ENCODE data around the gene FGF18.

Gene FGF18

DNA sequence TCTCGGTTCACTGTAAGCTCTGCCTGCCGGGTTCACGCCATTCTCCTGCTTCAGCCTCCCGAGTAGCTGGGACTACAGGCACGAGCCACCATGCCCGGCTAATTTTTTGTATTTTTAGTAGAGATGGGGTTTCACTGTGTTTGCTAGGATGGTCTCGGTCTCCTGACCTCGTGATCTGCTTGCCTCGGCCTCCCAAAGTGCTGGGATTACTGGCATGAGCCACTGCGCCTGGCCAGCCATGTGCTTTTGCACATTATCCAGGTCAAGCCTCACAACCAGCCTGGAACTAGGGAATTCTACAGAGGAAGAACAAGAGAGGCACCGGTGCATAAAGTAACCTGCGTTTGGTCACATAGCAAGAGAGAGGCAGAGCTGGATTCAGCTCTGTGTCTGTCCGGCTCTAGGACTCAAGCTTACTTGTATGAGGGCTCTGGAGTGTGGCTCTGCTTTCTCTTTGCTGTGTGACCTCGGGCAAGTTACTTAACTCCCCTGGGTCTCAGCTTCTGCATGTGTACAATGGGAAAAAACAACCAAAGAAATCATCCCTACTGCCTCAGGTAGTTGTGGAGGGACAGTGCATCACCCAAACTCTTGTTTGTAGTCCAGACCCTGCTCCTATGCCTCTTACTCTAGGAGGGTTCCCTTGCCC lies 6.3 kb downstream of the FGF18 start:
- peak; percentile 10 for DNase-seq

- peak; percentile 11 for DNase-seq
Measured at GRCh38 chr5:171426266-171426665, 6.8 kb downstream of the FGF18 start.

DNA sequence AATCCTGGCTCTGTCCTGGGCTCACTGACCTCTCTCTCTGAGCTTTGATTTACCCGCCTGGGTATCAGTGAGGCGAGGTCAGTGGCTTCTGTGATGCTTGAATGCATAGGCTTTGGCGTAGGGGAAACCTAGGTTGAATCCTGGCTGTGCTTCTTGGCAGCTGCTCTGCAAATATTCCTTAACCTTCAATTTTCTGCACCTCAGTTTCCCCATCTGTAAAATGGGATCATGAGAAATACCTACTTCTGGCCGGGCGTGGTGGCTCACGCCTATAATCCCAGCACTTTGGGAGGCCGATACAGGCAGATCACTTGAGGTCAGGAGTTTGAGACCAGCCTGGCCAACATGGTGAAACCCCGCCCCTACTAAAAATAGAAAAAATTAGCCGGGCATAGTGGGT lies 7.2 kb downstream of the FGF18 start:
- peak; percentile 1 for DNase-seq

DNA sequence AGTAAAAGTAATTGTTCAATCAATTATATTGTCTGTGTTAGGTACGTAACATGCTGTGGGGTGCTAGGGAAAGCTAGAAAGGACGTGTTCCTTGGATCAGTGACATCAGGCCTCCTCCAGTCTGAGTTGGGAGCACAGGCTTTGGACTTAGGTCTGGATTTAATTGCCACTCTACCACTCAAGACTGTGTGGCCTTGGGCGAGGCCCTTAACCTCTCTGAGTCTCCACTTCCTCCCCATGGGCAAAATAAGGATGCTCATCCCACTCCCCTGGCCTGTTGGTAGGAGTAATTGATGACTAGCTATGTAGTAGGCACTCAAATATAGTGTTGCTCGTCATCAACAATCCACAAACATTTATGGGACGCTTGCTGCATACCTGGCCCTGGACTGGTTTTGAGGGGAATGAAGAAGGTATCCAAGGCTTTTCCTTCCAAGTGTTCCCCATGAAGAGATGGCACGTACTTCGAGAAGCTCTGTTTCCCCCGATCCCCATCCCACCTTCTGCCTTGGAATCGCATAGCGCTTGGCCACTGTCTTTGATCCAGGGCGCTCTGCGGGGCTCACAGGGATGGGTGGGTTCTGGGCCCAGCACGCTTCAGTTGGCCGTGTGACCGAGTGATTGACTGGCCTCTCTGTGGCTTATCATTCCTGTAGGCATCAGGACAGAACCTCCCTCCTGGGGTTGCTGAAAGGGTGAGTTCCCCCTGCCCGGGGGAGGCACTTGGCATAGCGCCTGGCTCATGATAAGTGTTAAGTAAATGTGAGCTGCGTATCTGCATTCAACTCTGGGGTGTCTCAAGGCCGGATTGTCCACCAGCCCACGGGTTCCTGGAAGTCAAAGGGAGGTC lies 8.1 kb downstream of the FGF18 start:
- peak; percentile 15 for DNase-seq

GRCh38 chr5:171428168-171428696 lies 8.8 kb downstream of the FGF18 start:
- peak; percentile 14 for DNase-seq

GRCh38 chr5:171428809-171429542 lies 9.5 kb downstream of the FGF18 start:
- DNase-seq = peak; percentile 1

DNA sequence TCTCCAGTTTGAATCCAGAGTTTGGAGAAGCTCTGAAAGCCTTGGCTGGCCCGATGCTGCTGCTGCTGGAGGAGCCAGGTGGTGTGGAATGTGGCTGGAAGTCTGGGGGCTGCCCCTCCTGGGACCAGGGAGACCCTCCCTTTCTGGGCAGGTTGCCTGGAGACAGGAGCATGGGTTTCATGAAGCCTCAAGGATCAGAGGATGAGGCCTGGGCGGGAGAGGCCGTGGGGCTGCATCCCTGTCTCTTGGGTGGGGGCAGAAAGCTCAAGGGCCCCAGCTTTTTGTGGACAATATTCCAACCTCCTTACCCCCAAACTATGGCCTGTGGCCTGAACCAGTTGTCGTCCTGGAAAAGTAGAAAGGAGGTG lies 10.1 kb downstream of the FGF18 start:
- DNase-seq = no peak

- no peak for DNase-seq
Measured at GRCh38 chr5:171431251-171431777, 11.9 kb downstream of the FGF18 start.

- DNase-seq = no peak
Measured at GRCh38 chr5:171432076-171432475, 12.6 kb downstream of the FGF18 start.

GRCh38 chr5:171432583-171433351 lies 13.3 kb downstream of the FGF18 start:
- DNase-seq = no peak

GRCh38 chr5:171433352-171433698 lies 13.9 kb downstream of the FGF18 start:
- no peak for DNase-seq

DNA sequence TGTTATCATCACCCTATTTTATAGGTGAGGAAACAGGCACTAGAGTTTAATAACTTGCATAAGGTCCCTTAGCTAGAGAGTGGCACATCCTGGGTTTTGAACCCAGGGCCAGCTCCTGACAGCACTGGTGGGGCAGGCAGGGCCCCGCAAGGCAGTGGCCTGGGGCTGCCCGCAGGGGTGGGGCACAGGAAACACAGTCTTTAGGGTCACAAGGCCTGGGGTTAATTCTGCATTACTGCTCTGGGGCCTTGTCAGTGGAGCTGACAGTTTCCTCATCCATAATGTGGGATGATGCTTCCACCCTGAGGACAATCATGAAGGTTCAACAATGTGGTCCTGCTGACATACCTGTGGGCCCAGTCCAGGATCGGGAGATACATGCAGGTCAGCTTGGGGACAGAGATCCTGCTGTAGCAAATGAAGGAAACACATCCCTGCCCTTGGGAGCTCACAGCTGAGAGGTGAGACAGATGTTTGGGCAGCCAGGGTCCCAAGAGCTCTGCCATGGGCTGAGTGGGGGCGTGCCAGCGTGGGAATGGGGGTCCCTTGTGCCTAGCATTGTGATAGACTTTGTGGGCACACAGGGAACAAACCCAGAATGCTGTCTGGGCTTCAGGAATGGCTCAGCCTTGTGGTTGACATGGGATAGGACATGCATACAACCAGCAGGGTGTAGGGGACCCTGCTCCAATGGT lies 14.7 kb downstream of the FGF18 start:
- no peak for DNase-seq

DNA sequence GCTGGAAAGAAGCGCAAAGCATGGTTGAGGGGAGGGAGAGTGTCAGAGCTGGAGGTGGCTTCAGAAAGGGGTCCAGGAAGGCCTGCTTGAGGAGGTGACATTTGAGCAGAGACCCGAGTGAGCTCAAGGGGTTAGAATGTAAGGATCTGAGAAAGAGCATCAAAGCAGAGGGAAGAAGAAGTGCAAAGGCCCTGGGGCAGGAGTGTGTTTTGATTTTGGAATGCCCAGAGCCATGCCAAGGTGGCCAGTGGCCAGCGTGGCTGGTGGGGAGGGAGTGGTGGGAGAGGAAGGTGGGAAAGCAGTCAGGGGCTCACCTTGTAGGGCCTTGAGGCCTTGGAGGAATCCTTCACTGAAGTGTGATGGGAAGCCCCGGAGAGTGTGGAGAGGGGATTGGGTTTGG lies 15.4 kb downstream of the FGF18 start:
- no peak for DNase-seq

GRCh38 chr5:171435908-171436307 lies 16.5 kb downstream of the FGF18 start:
- no peak for DNase-seq

DNA sequence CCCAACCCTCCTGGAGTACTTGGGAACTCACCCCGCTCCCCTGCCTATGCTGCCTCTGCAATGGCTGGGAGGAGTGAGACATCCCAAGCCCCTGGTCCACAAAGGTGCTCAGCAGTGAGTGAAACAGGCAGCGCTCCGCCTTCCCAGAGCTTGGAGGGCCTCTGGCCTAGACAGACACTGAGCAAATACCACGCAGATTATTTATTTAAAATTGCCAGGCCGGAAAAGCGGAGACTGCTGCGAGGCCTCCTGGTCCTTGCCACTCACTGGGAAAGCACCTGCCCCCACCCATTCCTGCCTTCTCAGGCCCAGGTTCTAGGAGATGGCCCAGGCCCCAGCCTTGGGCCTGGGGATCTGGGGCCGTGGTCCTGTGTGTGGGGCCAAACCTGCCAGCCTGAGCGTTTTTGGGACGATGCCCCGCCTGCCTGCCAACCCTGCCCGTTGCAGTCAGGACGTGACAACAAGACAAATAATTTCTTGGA lies 17.4 kb downstream of the FGF18 start:
- DNase-seq = no peak

- DNase-seq = no peak
Measured at GRCh38 chr5:171437286-171437821, 17.9 kb downstream of the FGF18 start.

DNA sequence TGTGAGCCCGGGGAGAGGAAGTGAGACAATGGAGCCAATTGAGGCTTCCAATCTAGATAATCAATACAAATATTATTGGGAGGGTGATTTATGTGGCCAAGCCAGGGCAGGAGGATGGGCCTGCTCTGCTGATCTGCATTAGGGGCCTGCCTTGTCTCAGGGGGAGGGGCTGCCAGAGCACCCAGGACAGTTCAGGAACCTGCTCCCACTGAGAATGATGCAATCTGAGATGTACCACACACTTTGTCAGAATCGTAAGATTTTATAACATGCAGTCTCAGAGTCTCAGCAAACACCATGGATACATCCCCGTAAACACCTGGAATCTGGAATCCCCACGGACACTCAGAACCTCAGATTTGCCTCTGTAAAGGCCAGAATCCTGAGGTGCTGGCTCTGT lies 19.3 kb downstream of the FGF18 start:
- no peak for DNase-seq

DNA sequence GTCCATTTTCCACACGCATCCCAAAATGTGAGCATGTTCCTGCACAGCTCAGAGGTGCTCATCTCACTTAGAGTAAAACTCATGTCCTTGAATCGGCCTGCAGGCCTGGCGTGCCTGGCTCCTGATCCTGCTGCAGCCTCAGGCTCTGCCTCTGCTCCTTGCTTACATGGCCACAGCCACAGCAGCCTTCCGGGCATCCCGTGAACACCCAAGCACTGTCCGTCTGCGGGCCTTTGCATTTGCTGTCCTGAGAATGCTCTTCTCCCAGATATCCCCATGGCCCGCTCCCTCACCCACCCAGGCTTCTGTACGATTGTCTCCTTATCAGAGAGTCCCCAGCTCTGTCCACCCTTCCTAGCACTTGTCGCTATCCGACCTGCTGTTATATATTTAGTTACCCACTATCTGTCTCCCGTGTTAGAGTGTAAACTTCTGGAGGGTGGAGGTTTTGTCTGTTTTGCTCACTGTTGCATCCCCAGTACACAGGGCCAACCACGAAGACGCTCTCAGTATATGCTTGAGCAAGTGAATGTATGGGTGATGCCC lies 21.9 kb downstream of the FGF18 start:
- DNase-seq = no peak

- DNase-seq = no peak
Measured at GRCh38 chr5:171442287-171443042, 23.0 kb downstream of the FGF18 start.

GRCh38 chr5:171444582-171444981 lies 25.1 kb downstream of the FGF18 start:
- no peak for DNase-seq

All from CD4-positive, alpha-beta T cell treated with Interleukin-15 for 1 hour (primary cell).